Fibroblast of lung (primary cell): ENCODE measurements around the gene RPL6.

Source experiments
- EZH2 ChIP-seq: IDR thresholded peaks from 2 replicates; pipeline ENCODE4 v1.5.1; 2012; ENCODE audit warnings: low read length, control low read depth, mild to moderate bottlenecking; ENCODE audit errors: missing control alignments
- TF ChIP-seq, protein P1 (sequence below), 2 donors: IDR thresholded peaks in 1 of 2; conservative IDR thresholded peaks in 1 of 2; 1 replicate in 1 of 2; 2 replicates in 1 of 2; pipeline ENCODE4 v1.5.1; 2011 to 2012; ENCODE audit warnings: low read length in 2 of 2, control low read depth in 1 of 2, inconsistent platforms in 1 of 2, low read depth in 1 of 2, mild to moderate bottlenecking in 1 of 2

DNA sequence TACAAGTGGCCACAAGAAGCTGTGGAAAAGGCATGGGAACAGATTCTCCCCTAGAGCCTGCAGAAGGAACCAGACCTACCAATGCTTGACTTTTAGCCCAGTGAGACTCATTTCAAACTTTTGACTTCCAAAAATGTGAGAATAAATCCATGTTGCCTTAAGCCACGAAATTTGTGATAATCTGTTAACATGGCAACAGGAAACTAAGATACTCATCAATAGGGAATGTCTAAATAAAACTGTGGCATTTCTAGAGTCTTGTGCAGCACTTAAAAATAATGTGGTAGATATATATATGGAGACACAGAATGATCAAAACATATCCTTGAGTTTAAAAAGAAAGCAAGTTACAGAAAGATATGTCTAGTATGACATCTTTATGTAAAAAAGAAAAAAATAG lies 39.2 kb downstream of the RPL6 start:
- TF ChIP-seq, protein P1, sequence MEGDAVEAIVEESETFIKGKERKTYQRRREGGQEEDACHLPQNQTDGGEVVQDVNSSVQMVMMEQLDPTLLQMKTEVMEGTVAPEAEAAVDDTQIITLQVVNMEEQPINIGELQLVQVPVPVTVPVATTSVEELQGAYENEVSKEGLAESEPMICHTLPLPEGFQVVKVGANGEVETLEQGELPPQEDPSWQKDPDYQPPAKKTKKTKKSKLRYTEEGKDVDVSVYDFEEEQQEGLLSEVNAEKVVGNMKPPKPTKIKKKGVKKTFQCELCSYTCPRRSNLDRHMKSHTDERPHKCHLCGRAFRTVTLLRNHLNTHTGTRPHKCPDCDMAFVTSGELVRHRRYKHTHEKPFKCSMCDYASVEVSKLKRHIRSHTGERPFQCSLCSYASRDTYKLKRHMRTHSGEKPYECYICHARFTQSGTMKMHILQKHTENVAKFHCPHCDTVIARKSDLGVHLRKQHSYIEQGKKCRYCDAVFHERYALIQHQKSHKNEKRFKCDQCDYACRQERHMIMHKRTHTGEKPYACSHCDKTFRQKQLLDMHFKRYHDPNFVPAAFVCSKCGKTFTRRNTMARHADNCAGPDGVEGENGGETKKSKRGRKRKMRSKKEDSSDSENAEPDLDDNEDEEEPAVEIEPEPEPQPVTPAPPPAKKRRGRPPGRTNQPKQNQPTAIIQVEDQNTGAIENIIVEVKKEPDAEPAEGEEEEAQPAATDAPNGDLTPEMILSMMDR (conservative IDR thresholded peaks at IDR 0.05 in 1 of 2, IDR thresholded peaks at IDR 0.05 in 1 of 2; ENCODE audit: low read depth in 1 of 2, low read length in 2 of 2): no peak
- TF ChIP-seq EZH2: no peak
